Activated CD4-positive, alpha-beta T cell treated with anti-CD3 and anti-CD28 coated beads, Interleukin-10, Interleukin-2, amounts not matched to agents 100 ng/mL and 50 ng/mL, durations not matched to agents 16 hours and 8 hours (primary cell): ENCODE measurements around the gene CRACDL.

Experiments
- DNase-seq: peaks from one replicate; pipeline ENCODE4 v3.0.0-alpha.2; 2020

The CRACDL gene

DNA sequence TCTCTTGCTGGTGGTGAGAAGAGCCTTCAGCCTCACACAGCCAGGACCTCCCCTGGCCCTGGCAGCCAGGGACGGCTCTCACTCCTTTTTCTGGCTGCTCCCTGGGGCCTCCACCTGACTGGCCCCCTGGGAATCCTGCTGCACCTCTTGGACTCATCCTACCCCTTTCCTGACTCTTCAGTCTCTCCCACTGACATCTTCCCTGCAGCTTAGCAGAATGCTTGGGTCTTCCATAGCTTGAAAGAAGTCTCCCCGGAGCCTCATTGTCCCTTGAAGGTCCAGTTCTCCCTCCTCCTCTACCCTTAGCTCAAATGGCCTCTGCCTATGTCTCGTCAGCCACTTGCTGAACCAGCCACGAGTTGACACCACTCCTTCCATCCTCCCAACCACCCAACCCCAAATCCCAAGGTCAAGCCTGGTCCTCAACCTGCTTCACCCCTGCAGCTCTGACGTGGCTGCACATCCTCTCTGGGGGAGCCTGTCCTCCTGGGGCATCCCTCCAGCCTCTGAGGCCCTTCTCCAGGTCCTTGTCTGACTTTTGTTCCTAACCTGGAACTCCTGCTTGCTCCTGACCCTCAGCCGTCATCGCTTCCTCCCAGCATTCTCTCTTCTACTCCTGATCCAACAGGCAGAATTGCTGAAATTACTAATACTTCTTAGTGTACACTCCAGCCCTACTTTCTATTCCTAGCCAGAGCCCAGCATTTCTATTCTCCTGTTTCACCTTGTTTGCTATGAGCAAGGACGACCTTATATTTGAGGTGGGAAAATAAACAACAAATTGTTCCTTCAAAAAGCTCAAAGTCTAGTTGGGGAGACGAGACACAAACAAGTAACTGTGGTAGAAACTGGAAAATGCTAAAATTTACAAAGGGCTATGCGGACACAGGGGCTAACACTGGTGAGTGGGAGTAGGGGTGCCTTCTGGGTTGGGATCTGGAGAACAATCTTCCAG, 136.4 kb downstream of the CRACDL start:
- DNase-seq = no peak

DNA sequence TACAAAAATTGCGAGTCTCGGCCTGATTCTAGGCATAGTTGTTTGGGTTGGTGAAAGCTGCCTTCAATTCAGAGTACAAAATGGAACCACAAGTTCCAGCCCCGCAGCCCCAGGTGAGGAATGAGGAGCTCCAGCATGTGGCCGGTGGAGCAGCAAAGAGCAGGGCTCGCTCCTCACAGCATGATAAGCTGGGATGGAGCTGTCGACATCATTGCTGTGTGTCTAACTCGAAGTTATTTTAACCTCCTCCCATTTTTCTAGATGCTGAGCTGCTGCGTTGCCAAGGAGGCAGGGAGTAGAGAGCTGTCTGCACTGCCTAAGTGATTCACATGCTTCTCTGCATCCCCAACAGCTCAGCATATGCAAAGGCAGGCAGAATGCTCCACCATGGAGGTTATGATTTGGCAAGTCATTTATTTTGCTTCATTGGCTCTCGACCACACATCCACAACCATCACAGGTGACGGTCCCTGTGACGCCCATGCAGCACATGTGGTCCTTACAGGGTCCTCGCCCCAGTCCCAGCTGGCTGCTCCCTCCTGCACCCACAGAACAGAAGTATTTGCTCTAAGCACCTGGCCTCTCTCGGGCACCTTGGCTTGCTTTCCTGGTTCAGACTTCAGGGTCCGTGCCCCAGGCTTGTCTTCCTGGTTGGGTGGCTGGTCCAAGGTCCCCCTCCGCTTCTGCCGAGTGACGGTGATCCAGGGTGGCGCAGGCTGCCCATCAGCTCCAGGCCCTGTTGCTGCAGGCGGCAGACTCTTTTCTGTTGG, 139.1 kb downstream of the CRACDL start:
- no peak for DNase-seq

DNA sequence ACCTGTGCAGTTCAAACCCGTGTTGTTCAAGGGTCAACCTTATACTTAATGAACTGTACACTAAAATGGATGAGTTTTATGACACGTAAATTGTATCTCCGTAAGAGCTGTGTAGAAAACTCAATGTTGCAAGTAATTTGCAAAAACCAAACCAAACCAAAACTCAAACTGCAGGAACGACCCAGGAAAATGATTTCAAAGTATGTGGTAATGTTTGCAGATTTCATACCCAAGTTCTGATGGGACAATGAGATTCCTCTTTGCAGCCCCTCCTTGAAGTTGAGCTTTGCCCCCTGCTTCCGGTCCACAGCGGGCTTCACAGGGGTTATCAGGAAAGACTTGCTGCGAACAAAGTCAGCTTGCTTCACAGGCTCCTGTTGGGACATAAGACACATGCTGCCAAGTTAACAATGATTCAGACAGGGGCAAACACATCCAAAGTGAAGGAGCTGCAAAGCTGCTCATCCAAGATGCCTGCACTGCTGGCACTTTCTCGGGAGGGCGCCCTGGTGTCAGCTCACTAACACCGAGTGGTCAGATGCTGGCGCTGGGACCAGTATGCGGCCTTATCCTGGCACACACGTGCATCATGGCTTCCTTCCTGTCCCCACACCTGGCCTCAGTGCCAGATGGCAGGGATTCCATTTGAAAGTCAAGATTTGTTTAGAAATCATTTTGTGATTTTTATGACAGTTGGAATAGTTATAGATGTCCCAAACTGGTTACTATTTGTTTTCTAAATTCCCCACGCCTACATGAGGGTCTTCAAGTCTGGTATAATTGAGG, 139.9 kb downstream of the CRACDL start:
- DNase-seq = no peak

DNA sequence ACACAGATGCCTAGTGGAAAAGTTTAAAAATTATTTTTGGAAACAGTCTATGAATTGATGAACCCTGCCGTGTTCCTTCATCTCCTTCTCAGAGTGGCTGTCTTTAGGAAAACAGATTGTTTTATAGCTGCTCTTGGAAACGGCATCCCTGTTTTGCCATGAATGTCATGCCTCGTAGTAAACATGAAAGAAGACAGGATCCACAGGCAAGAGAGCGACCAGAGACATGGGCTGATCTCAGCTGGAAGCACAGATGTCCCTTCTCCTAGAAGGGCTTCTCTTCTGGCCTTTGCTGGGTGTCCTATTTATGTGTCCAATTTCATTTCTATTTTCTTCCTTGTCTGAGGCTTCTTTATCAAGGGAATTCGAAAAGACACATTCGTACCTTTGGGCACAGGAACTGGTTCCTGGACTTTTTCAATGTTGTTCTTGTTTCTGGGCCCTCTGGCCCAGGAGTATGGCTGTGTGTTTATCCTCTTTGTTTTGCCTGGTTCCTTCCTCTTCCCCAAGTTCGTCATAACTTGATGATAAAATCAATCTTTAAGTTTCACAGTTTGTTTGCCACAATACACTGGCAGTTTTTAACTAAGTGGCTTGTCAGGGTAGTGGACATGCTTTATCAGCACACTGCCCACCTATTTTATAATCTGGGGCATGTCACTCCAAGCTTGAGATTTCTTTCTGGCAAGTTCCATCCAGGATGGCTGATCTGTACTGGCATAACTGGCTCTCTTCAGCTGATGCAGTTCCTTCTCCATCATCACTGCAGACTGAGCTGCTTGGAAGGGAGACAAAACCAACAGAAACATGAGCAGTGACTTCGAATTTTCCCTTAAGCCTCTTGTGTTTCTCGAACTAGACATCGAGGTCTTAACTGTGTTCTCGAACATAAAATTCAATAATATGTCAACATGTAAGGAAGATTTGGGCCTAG, 141.9 kb downstream of the CRACDL start:
- DNase-seq = no peak

DNA sequence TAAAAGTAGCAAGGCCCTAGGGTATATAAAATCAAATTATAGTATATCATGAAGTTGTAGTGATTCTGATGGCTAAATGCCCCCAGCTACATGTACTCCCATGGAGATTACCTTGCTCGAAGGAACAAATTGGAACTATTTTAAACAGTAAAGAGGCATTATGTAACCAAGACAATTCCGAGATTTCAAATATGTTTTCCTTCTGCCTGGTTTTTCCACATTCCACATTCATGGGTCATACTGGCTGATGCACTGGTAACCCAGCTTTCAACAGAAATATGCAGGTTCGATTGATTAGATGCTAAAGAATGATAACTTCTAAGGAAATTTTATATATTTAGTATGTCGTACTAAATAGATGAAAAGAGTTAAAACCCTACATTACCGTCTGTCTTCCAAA, 142.8 kb downstream of the CRACDL start:
- no peak for DNase-seq

DNA sequence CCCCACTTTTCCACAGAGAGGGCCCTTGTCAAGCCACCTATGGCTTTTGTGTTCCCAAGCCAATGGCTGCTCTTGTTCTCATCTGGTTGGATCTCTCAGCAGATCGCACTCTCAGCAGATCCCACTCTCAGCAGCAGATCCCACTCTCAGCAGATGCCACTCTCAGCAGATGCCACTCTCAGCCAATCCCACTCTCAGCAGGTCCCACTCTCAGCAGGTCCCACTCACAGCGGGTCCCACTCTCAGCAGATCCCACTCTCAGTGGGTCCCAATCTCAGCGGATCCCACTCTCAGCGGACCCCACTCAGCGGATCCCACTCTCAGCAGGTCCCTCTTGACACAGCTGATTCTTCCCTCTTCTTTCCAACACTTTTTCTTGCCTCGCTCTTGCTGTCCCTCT, 145.8 kb downstream of the CRACDL start:
- no peak for DNase-seq

DNA sequence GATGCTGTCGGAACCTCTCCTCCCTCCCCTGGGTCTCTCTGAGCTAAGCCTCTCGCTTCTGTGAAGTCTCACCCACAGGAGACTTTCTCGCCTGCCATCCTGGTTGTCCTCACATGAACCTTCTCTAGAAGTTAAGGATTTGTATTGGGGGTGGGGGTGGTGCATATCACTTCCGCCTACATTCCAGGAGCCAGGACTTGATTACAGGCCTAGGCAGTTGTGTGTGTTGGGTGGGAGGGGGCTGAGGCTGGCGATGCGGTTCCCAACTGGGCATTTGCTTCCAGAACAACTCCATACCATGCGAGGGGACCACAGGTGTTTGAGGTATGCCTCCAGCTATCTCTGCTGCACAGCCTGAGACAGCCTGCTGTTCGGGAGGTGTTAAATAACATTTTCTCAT, 148.3 kb downstream of the CRACDL start:
- no peak for DNase-seq

DNA sequence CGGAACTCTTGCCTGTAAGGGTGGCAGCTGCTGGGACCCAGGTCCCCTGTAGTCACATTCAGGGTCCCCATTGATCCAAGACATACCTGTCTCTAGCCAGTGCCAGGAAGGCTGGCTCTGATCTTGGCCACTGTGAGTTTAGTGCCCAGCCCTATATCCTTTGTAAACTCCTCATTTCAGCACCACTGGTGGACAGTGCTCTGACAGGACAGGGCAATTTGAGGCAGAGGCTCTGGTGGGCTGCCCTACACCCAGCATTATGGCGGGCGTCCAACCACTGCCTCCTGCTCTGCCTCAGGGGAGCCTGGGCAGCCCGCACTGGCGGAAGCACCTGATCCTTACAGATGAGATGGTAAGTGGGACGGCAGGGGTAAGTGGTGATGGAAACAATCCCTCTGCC, 149.8 kb downstream of the CRACDL start:
- no peak for DNase-seq

DNA sequence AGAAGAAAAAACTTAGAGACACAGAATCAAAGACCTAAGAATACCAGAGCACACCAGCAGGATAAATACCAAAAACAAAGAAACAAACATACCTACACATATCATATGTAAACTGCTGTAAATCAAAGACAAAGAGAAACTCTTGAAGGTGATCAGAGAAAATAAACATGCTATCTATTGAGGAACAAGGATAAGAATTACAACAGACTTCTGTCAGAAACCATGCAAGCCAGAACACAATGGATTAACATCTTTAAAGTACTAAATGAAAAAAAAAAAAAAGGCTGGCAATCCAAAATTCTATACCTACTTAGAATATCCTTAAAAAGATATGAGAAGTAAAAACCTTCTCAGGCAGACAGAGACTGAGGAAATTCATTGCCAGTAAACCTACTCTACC, 153.5 kb downstream of the CRACDL start:
- DNase-seq = no peak

DNA sequence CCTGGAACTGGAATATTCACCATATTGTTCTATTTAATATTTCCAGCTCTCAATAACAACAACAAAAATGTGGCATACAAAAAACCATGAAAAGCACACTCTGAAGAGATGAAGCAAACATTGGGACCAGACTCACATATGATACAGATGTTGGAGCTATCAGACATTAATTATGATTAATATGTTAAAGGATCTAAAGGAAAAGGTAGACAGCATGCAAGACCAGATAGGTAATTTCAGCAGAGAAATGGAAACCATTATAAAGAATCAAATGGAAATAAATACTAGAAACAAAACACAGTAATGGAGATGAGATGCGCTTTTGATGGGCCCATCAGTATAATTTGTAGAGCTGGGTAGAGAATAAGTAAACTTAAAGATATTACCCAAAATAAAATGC, 154.2 kb downstream of the CRACDL start:
- DNase-seq = no peak

DNA sequence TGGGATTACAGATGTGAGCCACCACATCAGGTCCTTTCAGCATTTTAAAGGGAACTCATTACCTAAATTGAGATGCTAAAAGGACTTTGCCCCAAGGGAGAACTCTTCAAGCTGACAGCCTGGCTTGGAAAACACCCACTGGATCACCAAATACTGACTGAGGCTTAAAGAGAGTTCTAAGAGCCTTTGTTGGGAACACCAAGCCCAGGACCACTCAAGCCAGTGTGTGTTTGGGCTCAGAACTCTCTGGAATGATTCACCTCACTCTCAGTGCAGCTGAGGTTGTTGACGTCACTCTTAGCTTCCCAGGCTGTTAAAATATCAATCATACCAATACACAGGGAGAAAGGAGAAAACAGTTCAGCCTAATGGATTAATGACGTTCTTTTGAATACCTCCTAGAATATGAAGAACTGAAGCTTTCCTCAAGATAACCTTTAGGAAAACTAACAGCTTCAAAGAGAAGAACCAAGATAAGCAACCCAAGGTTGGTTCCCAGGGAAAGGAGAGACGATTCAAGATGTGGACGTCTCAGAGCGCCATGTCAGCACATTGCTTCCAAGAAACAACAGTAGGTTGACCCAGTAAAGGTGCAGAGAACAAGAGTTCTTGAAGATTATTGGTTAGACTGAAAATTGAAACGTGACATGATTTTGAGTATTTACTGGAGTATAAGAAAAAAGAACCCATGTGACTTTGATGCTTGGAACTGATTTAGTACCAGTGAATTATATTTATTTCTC, 157.1 kb downstream of the CRACDL start:
- DNase-seq = no peak

DNA sequence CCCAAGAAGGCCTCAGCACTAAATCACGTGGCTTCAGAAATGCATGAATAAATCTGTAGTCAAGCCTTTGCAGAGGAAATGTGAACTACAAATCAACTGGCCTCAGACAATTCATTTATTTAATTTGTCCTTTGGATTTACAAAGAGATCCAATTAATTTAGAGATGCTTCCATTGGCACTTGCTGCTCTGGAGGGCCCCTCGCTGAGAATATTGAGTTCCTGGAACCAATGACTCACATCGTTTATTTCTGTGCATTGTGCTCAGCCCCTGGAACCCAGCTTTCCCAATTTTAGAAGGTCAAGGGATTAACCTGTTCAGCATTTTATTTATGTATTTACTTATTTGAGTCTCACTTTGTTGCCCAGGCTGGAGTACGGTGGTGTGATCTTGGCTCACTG, 157.9 kb downstream of the CRACDL start:
- DNase-seq = no peak

DNA sequence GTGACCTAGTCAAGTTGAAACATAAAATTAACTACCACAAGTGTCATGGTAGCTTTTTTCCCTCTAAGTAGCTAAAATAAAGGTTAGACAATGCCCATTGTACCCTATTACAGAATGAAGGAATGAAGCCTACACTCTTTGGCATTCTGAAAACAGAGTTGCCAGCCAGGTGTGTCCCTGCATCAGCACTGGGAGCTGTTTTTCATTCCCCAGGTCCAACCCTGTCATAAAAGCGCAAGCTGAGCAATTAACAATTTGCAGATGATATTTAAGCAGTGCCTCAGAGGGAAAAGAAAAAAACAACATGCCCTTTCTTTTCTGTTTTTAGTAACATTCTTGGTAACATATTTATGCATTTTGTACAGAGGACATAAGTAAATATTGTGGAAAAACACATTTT, 158.3 kb downstream of the CRACDL start:
- no peak for DNase-seq

DNA sequence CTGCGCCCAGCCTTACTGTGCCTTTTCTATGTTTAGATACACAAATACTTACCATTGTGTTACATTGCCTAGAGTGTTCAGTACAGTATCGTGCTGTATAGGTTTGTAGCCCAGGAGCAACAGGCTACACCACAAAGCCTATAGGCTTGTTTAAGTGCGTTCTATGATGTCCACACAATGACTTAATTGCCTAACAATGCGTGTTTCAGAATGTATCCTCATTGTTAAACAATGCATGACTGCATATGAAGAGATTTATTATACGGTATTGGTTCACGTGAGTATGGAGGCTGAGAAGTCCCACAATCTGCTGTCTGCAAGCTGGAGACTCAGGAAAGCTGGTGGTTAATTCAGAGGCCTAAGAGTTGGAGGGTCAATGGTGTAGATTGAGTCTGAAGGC, 158.9 kb downstream of the CRACDL start:
- no peak for DNase-seq

DNA sequence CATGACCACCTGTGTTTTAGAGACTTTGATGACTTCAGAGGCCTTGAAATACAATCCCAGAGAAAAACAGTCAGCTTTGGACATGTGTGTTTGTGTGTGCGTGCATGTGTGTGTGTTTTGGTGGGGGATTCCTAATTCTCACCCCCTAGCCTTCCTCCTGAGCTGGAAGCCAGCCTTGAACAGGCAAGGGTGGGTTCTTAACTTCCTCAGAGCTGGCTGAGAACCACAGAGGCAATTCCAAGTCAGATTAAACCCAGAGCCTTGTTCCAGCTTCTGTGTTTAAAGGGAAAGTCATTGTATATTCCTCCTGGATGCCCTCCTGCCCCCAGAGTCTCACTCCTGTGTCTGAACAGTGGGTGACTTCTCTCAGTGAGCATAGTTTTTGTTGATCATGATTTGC, 159.9 kb downstream of the CRACDL start:
- DNase-seq = no peak

DNA sequence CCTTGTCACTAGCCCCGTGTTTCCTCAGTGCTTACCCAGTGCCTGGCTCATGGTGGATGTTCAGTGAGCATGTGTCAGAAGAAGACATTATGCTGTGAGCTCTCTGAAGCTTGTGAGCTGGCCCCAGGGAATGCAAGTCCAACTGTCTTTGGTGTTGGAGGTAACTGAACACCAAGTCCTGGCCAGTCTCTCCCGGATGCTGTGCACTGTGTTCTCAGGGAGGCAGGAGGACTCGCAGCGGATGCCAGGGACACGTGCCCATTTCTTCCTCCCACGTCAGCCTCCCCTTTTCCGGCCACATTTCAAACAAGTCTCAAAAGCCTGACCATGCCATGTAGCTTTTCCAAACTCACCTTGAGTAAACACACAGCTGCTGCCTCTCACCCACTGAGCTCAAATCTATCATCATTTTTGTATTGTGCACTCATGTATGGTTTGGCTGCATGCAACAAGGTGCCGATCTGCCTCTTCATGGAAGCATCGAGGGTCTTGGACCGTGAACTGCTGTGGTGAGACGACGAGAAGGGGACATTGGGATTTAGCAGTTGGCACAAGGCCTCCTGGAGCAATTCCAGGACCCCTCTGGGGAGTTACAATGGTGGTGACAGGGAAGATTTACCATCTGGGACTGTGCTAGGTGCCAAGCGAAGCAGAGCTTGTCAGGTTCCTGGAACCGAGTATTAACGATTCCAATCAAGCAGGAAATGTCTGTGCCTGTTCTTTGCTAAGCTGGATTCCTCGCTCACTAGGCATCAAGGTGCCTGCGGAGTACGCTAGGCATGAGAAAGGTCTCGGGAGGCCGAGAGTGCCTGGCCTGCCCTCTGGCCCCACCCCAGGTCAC, 160.7 kb downstream of the CRACDL start:
- DNase-seq = no peak

DNA sequence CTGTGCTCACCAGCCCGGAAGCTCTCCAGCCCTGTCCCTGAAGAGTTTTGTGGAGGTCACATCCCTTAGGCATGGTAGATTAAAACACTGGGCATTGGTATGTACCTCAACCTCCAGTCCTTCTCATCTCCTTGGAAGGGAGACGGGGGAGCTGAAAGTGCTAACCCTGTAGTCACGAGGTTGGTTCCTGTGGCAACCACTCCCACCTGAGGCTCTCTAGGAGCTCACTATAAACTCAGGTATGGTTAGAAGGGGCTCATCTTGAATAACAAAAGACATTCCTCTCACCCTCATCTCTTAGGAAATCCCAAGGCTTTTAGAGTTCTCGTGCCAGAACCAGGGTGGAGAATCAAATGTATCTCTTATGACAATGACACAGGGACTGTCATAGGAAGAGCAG, 162.1 kb downstream of the CRACDL start:
- DNase-seq = no peak

DNA sequence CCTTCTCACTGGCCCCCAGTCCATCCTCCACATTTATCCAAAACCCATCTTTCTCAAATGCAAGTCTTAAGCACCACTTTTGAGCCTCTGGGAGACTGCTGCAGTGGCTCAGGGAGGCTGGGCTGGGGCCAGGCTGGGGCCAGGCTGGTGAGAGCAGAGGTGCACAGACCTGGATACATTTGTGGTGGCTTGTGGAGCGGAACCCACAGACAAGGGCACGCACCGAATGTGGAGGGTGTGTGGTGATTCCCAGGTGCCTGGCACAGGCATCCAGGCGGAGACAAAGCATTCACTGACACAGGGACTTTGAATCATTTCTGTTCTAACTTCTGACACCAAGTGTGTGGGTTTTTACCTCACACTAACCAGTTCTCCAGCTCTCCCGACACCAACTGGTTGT, 162.9 kb downstream of the CRACDL start:
- no peak for DNase-seq

DNA sequence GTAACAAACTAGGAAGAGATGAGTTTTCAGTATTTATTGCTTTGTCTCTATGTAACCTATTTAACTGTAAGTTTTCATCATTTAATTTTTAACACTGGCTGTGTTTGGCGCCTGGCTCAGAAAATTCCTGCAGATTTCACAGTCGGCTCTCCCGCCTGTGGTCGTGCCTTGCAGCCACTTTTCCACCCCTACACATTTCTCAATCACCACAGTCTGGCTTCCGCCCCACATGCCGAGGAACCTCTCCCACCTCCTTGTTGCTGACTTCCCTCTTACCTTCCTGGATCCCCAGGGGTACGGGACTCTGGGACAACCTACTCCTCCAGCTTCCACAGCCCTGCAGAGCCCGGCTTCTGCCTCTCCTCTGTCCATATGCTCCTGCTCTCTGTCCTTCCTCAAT, 163.5 kb downstream of the CRACDL start:
- no peak for DNase-seq

DNA sequence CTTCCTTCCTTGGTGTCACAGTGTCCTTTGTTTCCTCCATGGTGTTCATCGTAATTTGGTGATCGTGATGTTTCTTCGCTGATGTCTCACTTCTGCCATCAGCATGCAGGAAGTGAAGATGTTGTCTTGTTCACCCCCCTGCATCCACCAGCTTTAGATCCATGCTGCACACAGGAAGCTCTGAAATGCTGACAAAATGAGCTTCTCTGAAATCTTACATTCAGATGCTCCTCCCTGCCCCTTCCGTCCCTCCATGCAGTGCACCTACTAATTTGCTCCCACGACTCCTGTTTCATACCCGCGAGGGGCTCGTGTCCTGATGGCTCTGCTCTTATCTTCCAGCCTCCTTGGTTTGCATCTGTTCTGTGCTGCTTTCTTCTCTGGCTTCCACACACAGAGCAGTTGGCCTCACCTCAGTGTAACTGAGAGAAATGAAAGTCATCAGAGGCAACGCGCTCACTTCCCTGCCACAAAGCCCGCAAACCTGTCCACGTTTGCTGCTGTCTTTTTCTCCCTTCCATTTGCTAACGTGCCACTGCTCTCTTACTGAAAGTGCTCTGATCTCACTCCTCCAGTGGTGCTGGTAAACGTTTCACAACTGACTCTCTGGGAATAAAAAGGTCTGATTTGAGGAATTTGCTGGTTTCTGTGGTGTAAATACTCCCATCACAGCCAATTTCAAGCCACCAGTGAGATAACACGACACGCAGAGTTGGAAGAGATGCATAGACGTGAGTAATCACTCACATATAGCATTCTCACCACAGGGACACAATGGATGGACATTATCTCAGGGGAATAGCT, 164.1 kb downstream of the CRACDL start:
- DNase-seq = peak; percentile 80
